Mammary epithelial cell (primary cell): ENCODE results near the gene SMG9.

Experiments
- CTCF ChIP-seq, 2 donors: IDR thresholded peaks in 1 of 2; conservative IDR thresholded peaks in 1 of 2; 2 replicates each; pipeline ENCODE4 v1.5.1; 2011 to 2012; ENCODE audit warnings: inconsistent platforms in 2 of 2, low read length in 2 of 2, mild to moderate bottlenecking in 2 of 2, control low read depth in 1 of 2, low read depth in 1 of 2; ENCODE audit not compliant: insufficient read depth in 1 of 2; ENCODE audit errors: extremely low read depth in 1 of 2
- EZH2 ChIP-seq: IDR thresholded peaks from 2 replicates; pipeline ENCODE4 v1.6.1; 2012; ENCODE audit warnings: low read length, inconsistent platforms, borderline replicate concordance

- TF ChIP-seq CTCF (conservative IDR thresholded peaks at IDR 0.05 in 1 of 2, IDR thresholded peaks at IDR 0.05 in 1 of 2; ENCODE audit: extremely low read depth in 1 of 2, insufficient read depth in 1 of 2, low read depth in 1 of 2, low read length in 2 of 2), result no peak
- TF ChIP-seq EZH2, result no peak
Observed at GRCh38 chr19:43692385-43692784, 62.4 kb downstream of the SMG9 start.
